Fibroblast of skin of right quadriceps (primary cell): Measurements from ENCODE around the gene RBBP4.
"Not testable (repeated sequence)": the region's sequence is repeated elsewhere in the genome, so short reads cannot be mapped to it uniquely, and the experiment has no call there.

Source experiments
- DNase-seq: peaks from one replicate; pipeline ENCODE4 v3.0.0-alpha.2; 2013

Gene RBBP4

GRCh38 chr1:32642292-32642827, 8.6 kb upstream of the RBBP4 start:
- not testable (repeated sequence) for DNase-seq

- DNase-seq, result no peak
Measured at GRCh38 chr1:32644426-32644825, 6.6 kb upstream of the RBBP4 start.

GRCh38 chr1:32647308-32648134, 3.5 kb upstream of the RBBP4 start:
- DNase-seq, result no peak

DNA sequence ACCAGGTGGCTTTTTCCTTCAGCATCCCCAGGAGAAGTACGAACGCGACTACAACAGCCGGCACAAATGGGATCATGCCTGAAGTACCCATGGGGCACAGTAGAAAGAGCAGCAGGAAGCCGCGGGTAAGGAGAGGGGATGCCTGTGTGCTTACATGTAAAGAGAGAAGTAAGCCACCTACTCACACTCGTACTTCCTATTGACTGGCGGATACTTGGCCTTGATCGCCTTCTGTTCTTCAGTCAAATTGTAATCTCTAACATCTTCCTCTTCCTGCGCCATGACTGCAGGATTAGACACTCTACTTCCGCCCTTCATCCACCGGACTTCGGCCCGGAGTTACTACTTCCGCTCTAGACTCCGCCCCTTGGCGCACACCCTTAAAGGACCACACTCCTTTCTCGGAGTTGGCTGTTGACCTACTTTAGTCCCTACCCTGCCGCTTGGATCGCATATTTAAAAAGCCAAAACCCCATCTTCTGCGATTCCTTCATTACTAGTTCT, 708 bp upstream of the RBBP4 start, which contains the start of gene ZBTB8OS:
ZBTB8OS (minus strand) TSS at position 303 of the 504 bp plus-strand sequence; CDS start at position 282, 21 bp downstream.
- DNase-seq, result peak; percentile 93

DNA sequence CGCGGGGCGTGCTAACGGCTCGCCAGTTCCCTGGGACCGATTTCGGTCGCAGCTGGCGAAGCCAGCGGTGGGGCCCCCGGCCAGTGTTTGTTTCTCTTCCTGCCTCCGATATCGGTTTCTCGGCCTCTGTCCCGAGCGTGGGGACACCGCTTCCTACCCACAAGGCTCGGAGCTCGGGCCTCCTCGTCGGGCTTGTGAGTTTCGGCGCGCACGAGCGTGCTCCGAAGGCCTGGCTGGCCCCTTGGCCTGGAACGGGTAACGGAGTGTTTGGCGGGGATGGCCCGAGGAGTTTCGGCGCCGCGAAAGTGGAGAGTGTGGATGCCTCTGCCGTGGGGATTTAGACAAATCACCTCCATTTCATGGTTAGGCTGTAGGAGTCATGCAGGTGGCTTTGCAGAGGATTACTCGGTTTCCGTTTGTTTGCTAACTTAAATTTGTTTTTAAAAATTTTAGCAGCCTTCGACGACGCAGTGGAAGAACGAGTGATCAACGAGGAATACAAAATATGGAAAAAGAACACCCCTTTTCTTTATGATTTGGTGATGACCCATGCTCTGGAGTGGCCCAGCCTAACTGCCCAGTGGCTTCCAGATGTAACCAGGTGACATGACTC, 559 bp downstream of the RBBP4 start:
- DNase-seq, result no peak

- no peak for DNase-seq
Measured at GRCh38 chr1:32652244-32652962, 1.4 kb downstream of the RBBP4 start.

DNA sequence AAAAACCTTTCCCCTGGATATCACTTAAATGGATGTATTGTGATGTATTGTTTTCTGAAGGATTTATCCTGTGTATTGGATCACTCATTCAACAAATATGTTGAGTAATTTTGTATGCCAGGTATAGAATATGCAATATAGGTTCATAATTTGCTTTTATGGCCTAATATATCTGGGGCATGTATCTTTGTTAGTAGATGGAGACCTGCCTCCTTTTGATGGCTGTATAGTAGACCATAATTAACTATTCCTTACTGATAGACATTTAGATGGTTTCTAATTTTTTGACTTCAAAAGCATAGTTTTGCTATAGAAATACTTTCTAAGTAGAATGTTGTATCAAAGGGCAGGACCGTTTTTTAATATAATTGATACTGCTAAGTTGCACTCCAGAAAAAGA, 8.6 kb downstream of the RBBP4 start:
- DNase-seq, result no peak

DNA sequence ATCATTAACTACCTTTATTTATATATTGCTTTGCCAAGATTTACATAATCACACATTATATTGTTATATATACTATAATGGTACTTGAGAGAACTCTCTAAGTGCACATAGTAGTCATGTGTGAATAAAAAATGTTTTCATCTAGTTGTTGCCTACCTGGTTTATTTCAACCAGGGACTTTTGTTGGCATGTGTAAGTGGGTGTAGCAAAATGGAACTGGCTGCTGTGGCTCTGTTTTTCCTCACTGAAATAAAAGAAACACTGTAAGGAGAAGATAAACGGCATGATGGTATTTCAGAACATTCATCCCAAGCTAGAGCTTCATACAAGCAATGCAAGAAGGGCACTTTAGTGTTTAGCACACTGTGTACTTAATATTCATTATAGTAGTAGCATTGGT, 14.9 kb downstream of the RBBP4 start:
- no peak for DNase-seq

DNA sequence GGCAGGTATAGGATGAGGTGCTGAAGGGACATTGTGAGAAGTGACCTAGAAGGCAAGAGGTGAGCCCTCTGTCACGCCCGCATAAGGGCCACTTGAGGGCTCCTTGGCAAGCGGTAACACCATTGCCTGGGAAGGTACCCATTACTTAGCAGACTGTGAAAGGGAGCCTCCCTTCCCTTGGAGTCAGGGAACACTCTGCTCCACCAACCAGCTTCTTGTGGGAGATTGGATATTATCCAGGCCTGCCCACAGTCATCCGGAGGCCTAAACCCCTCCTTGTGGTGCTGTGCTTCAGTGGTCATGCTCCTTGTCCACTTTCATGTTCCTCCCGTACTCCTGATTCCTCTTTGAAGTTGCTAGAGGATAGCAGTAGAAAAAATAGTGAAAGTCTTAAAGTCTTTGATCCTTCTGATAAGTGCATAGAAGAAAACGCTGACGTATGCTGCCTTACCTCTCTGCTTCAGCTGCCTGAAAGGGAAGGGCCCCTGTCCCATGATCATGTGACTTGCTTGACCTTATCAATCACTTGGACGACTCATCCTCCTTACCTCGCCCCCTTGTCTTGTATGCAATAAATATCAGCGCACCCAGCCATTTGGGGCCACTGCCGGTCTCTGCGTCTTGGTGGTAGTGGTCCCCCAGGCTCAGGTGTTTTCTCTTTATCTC, 16.0 kb downstream of the RBBP4 start:
- DNase-seq, result no peak

GRCh38 chr1:32668716-32669115, 17.7 kb downstream of the RBBP4 start:
- DNase-seq, result not testable (repeated sequence)

DNA sequence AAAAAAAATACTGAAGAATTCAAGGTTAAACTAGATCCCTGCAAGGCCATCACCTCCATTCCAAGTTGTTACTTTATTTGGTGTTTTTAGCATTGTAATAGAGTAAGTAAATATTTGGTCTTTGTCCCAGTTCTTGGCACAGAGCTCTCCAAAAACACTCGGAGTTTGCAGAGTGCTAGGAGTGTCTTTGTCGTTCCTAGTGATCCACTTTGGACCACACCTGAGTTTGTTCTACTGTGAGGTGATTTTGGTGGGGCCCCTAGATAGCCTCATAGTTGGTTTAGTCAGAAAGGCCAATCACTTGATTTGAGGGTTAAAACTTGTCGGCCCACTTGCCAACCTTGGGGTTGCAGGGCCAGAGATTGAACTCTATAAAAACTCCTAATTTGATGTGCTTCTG, 25.9 kb downstream of the RBBP4 start:
- DNase-seq, result no peak

- DNase-seq, result not testable (repeated sequence)
Measured at GRCh38 chr1:32679993-32680392, 29.0 kb downstream of the RBBP4 start.

DNA sequence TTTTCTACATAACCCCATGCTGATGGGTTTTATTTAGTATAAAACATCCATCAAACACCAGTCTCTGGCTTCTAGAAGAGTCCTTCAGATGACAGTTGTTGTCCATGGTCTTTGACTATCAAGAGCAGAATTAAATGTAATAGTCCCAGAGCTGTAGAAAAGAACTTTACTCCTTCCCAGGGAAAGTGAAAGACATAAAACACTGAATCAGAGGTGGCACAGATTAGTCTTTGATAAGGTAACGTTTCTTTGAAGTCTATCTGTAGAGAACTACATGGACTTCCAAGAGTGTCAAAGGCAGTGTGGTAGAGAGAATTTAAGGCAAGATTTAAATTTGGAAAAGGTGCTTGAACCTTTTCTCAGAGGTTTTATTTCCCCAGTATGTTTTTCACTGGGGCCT, 29.6 kb downstream of the RBBP4 start:
- DNase-seq, result no peak

- no peak for DNase-seq
Measured at GRCh38 chr1:32681509-32681908, 30.5 kb downstream of the RBBP4 start.

DNA sequence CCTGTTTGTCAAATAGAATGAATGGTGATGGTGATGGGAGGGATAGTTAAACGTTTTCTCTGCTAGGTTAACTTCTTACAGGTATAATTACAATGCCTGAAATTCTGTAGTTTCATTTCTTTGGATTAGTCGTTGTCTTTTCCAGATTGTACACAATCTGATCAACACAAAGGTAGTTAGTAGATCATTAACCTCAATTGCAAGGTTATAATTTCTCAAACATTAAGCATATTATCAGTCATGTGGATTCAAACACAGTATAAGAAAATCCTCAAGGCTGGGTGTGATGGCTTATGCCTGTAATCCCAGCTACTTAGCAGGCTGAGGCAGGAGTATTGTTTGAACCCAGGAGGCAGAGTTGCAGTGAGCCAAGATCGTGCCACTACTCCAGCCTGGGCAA, 31.0 kb downstream of the RBBP4 start:
- no peak for DNase-seq

DNA sequence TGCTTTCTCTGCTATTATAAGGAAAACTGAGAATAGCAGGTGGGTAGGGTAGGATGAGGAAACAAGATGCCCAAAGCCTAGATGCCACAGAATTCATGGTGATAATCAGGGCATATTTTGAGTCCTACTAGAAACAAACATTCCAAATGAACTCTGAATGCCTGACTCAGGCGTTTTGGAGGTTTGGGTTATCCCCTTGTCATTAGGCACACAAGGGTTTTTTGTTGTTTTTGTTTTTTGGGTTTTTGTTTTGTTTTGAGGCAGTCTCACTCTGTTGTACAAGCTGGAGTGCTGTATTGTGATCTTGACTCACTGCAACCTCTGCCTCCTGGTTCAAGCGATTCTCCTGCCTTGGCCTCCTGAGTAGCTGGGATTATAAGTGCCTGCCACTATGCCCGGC, 32.4 kb downstream of the RBBP4 start:
- DNase-seq, result no peak

GRCh38 chr1:32684167-32684811, 33.3 kb downstream of the RBBP4 start:
- peak; percentile 21 for DNase-seq

GRCh38 chr1:32685498-32685897, 34.5 kb downstream of the RBBP4 start:
- DNase-seq, result no peak

GRCh38 chr1:32686387-32686786, 35.4 kb downstream of the RBBP4 start:
- no peak for DNase-seq

DNA sequence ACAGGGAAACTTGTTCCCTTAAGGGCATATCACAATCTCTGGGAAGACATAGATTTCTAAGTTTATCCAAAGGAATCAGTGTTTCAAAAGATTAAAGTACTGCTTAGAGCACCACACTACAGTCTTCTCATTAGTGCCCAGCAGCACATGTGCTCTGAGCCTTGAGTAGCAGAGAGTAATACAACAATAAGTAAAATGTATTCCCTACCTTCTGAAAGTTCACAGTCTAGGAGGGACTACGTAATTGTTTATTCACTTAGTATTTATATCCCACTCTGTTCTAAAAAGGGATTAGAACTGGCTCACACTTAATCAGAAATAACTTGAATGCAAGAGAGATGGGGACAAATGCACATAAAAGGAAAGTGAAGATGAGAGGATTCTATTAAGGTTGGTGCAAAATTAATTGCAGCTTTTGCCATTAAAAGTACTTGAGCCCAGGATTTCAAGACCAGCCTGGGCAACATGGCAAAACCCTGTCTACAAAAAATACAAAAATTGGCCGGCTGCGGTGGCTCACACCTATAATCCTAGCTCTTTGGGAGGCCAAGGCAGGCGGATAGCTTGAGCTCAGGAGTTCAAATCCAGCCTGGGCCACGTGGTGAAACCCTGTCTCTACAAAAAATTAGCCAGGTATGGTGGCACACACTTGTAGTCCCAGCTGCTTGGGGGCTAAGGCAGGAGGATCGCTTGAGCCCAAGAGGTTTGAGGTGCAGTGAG, 42.6 kb downstream of the RBBP4 start:
- no peak for DNase-seq

DNA sequence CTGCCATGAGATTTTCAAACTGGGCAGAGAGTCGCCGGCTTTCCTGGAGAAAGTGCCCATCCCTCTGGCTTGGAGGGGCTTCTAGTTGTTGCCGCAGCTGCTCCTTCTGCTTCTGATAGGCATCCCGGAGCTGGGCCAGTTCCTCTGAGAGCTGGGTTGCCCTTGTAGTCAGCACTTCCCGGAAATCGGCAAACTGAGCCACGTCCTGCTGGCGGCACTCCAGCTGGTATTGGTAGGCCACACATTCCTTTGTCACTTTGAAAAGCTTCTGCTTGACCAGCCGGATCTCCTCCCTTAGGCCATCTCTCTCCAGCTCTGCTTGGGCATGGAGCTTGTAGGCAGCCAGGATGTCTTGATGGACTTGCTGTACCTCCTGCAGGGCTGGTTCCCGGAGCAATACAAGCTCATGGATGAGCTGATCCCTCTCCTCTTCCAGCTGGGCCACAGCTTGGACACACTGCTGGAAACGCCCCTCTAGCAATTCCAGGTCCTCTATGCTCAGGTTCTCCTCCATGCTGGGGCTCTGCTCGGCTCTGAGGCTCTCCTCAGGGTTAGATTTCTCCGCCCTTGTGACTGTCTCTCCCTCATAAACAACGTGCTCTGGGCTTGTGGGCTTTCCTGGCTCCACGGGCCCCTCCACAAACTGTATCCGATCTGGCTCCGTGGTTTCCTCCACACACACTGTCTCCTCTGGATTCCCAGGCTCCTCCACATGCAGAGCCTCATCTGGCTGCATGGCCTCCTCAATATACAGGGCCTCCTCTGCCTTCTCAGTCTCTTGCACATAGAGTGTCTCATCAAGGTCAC, 44.3 kb downstream of the RBBP4 start:
- DNase-seq, result peak; percentile 53
